RPMI8226 (cell line): ENCODE measurements around the gene ZSCAN26.

Experiments used
- DNase-seq: peaks from one replicate; pipeline ENCODE4 v3.0.0-alpha.2; 2015

Gene ZSCAN26

GRCh38 chr6:28266962-28267694 is at the start of gene ZSCAN26:
Gene ZSCAN26 (plus strand): TSS chr6:28267143. CDS start chr6:28271920, 4,777 bp downstream.
- peak; percentile 94 for DNase-seq

- no peak for DNase-seq
Measured at GRCh38 chr6:28217890-28218289, 49.1 kb upstream of the ZSCAN26 start.

- peak; percentile 95 for DNase-seq
Measured at GRCh38 chr6:28218312-28219248, 48.4 kb upstream of the ZSCAN26 start.

- DNase-seq = no peak
Measured at GRCh38 chr6:28220257-28221133, 46.4 kb upstream of the ZSCAN26 start.

- no peak for DNase-seq
Measured at GRCh38 chr6:28224131-28225055, 42.5 kb upstream of the ZSCAN26 start.

GRCh38 chr6:28225056-28225834 is 41.7 kb upstream of the ZSCAN26 start, which contains the start of gene ZSCAN9:
Gene ZSCAN9 (plus strand): TSS chr6:28225275. CDS start chr6:28227085, 1,810 bp downstream.
- peak; percentile 90 for DNase-seq

GRCh38 chr6:28226460-28226859 is 40.5 kb upstream of the ZSCAN26 start:
- DNase-seq = no peak

GRCh38 chr6:28232785-28233184 is 34.2 kb upstream of the ZSCAN26 start:
- DNase-seq = no peak

- no peak for DNase-seq
Measured at GRCh38 chr6:28235912-28236452, 31.0 kb upstream of the ZSCAN26 start.

GRCh38 chr6:28239636-28240035 is 27.3 kb upstream of the ZSCAN26 start:
- no peak for DNase-seq

GRCh38 chr6:28240471-28240870 is 26.5 kb upstream of the ZSCAN26 start:
- DNase-seq = no peak

- DNase-seq = no peak
Measured at GRCh38 chr6:28243946-28244345, 23.0 kb upstream of the ZSCAN26 start.

GRCh38 chr6:28245206-28245941 is 21.6 kb upstream of the ZSCAN26 start:
- no peak for DNase-seq

- no peak for DNase-seq
Measured at GRCh38 chr6:28248916-28249315, 18.0 kb upstream of the ZSCAN26 start.

- no peak for DNase-seq
Measured at GRCh38 chr6:28250747-28251146, 16.2 kb upstream of the ZSCAN26 start.

GRCh38 chr6:28251661-28252008 is 15.3 kb upstream of the ZSCAN26 start:
- peak; percentile 45 for DNase-seq

- peak; percentile 94 for DNase-seq
Measured at GRCh38 chr6:28252009-28252975, 14.7 kb upstream of the ZSCAN26 start, which contains the start of gene ZKSCAN4. Gene ZKSCAN4 (minus strand): TSS chr6:28252269. CDS start chr6:28251980, 289 bp downstream.

GRCh38 chr6:28254121-28254519 is 12.8 kb upstream of the ZSCAN26 start:
- DNase-seq = no peak
